NB4 (cell line): ENCODE results near the gene IGSF21.
A peak's percentile ranks its signal among the peaks of the same experiment; 100 is the strongest.

Source experiments
- DNase-seq: peaks from one replicate; pipeline ENCODE4 v3.0.0; 2010; ENCODE audit warnings: low read depth
- H3K4me3 ChIP-seq: one replicate; pipeline ENCODE4 v1.5.1; 2011; ENCODE audit warnings: mild to moderate bottlenecking, low read depth, low read length, moderate library complexity
- CTCF ChIP-seq: IDR thresholded peaks from one replicate; pipeline ENCODE4 v1.5.1; 2012; ENCODE audit warnings: low read depth, low read length
- MAX ChIP-seq: IDR thresholded peaks from 2 replicates; pipeline ENCODE4 v1.6.1; 2011; ENCODE audit warnings: low read depth, low read length
- MYC ChIP-seq: IDR thresholded peaks from 2 replicates; pipeline ENCODE4 v1.6.1; 2011; ENCODE audit warnings: low read depth, low read length
- POLR2A ChIP-seq: IDR thresholded peaks from 2 replicates; pipeline ENCODE4 v1.6.1; 2011; ENCODE audit warnings: mild to moderate bottlenecking; ENCODE audit not compliant: insufficient read length; ENCODE audit errors: extremely low read depth

The IGSF21 gene

GRCh38 chr1:18100491-18101063 is 7.0 kb upstream of the IGSF21 start:
- peak; percentile 64 for TF ChIP-seq CTCF
- no peak for TF ChIP-seq POLR2A
- peak; percentile 68 for DNase-seq
- no peak overlapping the region for H3K4me3 ChIP-seq

DNA sequence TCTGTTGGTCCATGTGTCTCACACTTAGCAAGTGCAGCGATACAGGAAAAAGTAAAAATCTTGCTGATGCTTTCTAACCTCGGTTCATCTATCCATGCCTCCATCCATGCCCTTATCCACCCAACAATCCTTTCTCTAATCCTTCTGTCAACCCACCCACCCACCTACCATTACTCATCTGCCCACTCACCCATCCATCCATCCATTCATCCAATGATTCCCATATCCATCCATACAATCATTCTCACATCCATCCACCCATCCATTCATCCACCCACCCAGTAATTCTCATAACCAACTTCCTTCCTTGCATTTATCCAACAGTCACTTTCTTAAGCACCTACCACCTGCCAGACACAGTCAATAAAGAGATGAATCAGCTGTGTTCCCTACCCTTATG is 6.1 kb upstream of the IGSF21 start:
- no peak for DNase-seq
- H3K4me3 ChIP-seq = no peak overlapping the region
- TF ChIP-seq MAX = no peak
- no peak for TF ChIP-seq MYC
- TF ChIP-seq CTCF = no peak
- TF ChIP-seq POLR2A = no peak

DNA sequence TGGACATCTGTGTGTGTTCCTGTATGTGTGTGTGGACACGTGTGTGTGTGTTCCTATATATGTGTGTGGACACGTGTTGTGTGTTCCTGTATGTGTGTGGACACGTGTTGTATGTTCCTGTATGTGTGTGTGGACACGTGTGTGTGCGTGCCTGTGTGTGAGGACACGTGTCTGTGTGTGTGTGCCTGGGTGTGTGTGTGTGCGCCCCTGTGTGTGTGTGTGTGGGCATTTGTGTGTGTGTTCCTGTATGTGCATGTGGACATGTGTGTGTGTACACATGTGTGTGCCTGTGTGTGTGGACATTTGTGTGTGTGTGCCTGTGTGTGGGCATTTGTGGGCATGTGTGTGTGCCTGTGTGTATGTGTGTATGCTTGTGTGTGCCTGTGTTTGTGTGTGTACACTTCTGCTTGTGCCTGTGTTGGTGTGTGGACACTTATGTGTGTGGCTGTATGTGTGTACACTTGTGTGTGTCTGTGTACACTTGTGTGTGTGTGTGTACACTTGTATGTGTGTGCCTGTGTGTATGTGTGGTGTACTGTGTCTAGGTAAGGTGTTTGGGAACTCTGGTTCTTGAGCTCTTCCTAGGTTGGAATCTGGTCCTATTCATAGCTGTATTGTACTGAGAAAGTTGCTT is 3.7 kb upstream of the IGSF21 start:
- no peak for DNase-seq
- no peak overlapping the region for H3K4me3 ChIP-seq
- TF ChIP-seq POLR2A (no peak), MAX (peak; percentile 65; the same call in 1 of the 2 replicates)

DNA sequence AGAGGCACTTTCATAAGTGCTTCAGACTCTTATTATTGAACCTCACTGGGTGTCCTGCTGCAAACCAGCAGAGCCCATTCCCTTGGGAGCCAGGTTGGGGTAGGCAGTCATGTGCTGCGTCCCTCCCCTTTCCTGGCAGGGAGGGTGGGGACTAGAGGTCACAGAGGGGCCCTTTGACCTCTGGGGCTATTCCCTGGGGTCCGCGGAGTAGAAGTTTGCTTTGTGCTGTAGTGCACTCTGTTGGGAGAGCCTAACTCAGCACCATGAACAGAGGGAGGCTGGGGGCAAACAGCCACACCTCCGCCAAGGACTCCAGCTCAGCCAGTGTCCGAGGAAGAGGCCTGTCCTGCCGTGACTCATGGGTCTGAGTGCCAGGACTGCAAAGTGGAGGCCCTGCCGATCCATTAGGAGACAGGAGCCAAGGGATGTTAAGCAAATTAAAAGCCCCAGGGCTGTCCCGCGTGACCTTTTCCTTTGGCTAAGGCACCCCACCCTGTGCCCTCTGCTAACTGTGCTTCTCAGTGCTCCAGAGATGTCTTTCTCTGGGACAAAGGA is 3.0 kb upstream of the IGSF21 start:
- TF ChIP-seq CTCF (no peak), MAX (no peak), MYC (no peak), POLR2A (no peak)
- DNase-seq = no peak

DNA sequence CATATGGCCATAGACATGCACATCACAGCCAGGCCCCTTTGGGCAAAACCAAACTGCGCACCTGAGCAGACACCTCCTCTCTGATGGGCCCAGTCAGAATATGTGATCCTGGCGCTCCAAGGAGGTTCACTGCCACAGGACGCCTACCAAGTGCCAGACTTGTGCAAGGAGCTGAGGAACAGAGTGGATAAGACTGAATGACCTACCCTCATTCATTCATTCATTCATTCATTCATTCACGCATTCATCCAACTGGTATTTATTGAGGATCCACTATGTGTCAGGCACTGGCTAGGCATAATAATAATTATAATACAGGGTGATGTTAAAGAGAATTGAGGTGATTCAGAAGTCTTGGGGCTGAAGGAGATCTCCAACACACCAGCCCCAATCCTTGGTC is 2.4 kb upstream of the IGSF21 start:
- no peak for DNase-seq
- TF ChIP-seq MAX = no peak
- no peak for TF ChIP-seq MYC
- H3K4me3 ChIP-seq = no peak overlapping the region

More for the DNA sequence above, 3.0 kb upstream of the IGSF21 start:
- H3K4me3 ChIP-seq = no peak overlapping the region

GRCh38 chr1:18108299-18109057 is 880 bp downstream of the IGSF21 start:
- TF ChIP-seq POLR2A (no peak), MAX (no peak), MYC (no peak), CTCF (no peak)
- no peak overlapping the region for H3K4me3 ChIP-seq
- no peak for DNase-seq
